Midbrain (tissue), 1 donor: ENCODE data around the gene CCL17.
A peak's percentile ranks its signal among the peaks of the same experiment; 100 is the strongest.
"Not testable (repeated sequence)": the region's sequence is repeated elsewhere in the genome, so short reads cannot be mapped to it uniquely, and the experiment has no call there.

Experiments used
- DNase-seq: peaks from one replicate; lab custom pipeline; 2025; lab: John Stamatoyannopoulos, UW

CCL17 gene

GRCh38 chr16:57403965-57404817, at the start of gene CCL17:
Gene CCL17 (plus strand): TSS chr16:57404767. CDS start chr16:57413933, 9,166 bp downstream.
- DNase-seq = no peak

GRCh38 chr16:57355898-57356414, 48.6 kb upstream of the CCL17 start:
- no peak for DNase-seq

GRCh38 chr16:57356547-57356946, 48.0 kb upstream of the CCL17 start:
- DNase-seq = no peak

- DNase-seq = no peak
These were observed 47.1 kb upstream of the CCL17 start for GRCh38 chr16:57357330-57358085.

GRCh38 chr16:57358086-57358420, 46.5 kb upstream of the CCL17 start:
- no peak for DNase-seq

- DNase-seq = no peak
These were observed 46.0 kb upstream of the CCL17 start, which contains the start of gene CCL22 for GRCh38 chr16:57358527-57359095. Gene CCL22 (plus strand): TSS chr16:57358783. CDS start chr16:57358817, 34 bp downstream.

GRCh38 chr16:57360321-57360935, 44.1 kb upstream of the CCL17 start:
- no peak for DNase-seq

GRCh38 chr16:57361404-57361803, 43.2 kb upstream of the CCL17 start:
- no peak for DNase-seq

- DNase-seq = no peak
These were observed 40.4 kb upstream of the CCL17 start for GRCh38 chr16:57364143-57364542.

GRCh38 chr16:57366544-57367040, 38.0 kb upstream of the CCL17 start:
- DNase-seq = no peak

GRCh38 chr16:57367116-57367752, 37.3 kb upstream of the CCL17 start:
- no peak for DNase-seq

GRCh38 chr16:57371494-57372371, 32.8 kb upstream of the CCL17 start:
- DNase-seq = no peak

- peak; percentile 66 for DNase-seq
These were observed 32.0 kb upstream of the CCL17 start, which contains the start of gene CX3CL1 for GRCh38 chr16:57372372-57373116. Gene CX3CL1 (plus strand): TSS chr16:57372490. CDS start chr16:57372569, 79 bp downstream.

- DNase-seq = no peak
These were observed 31.2 kb upstream of the CCL17 start for GRCh38 chr16:57373117-57373947.

GRCh38 chr16:57374067-57374534, 30.5 kb upstream of the CCL17 start:
- DNase-seq = no peak

GRCh38 chr16:57374925-57375465, 29.6 kb upstream of the CCL17 start:
- DNase-seq = not testable (repeated sequence)

GRCh38 chr16:57376313-57376818, 28.2 kb upstream of the CCL17 start:
- DNase-seq = no peak
